H1 (cell line): ENCODE measurements around the gene KCNK4. TPM values are rescaled to one million over a fixed set of nuclear protein-coding genes. Genes with fewer than 3 reads are reported as not detected.

Experiments
- CTCF ChIA-PET: fragments of 300-600 bp; sonication (Branson Sonifier 250); formaldehyde crosslinking; loops from one replicate; lab custom pipeline; 2021; ENCODE audit not compliant: partially characterized antibody; lab: Charles Lee
- POLR2A ChIA-PET: fragments of 300-600 bp; sonication (Branson Sonifier 250); formaldehyde crosslinking; loops from one replicate; lab custom pipeline; 2021; ENCODE audit warnings: inconsistent platforms; ENCODE audit not compliant: partially characterized antibody; lab: Charles Lee
- DNase-seq, 2 experiments: peaks; one replicate each; pipeline versions ENCODE4 v3.0.0 to v3.0.0-alpha.2; 2010 to 2022; ENCODE audit warnings: low spot score in 2 of 2, low read depth in 1 of 2, mixed read lengths in 1 of 2
- FAIRE-seq: peaks from 2 replicates; lab custom pipeline; 2011; peaks lifted over from hg19 to GRCh38; lab: Jason Lieb, UNC
- H2AFZ ChIP-seq: 2 replicates; pipeline ENCODE4 v1.8.1; 2012; ENCODE audit warnings: low read length, inconsistent platforms
- H2AK5ac ChIP-seq: 2 replicates; pipeline ENCODE4 v1.6.1; 2013; ENCODE audit warnings: low read depth, low read length
- H2BK120ac ChIP-seq: replicated peaks from 2 replicates; pipeline ENCODE3; 2013; ENCODE audit warnings: low read depth, low read length, inconsistent platforms
- H2BK12ac ChIP-seq: 2 replicates; pipeline ENCODE4 v1.6.1; 2013; ENCODE audit warnings: low read depth, low read length
- H2BK15ac ChIP-seq: 2 replicates; pipeline ENCODE4 v1.6.1; 2013; ENCODE audit warnings: low read length
- H2BK20ac ChIP-seq: 2 replicates; pipeline ENCODE4 v1.6.1; 2013; ENCODE audit warnings: low read length
- H2BK5ac ChIP-seq: 2 replicates; pipeline ENCODE4 v1.6.1; 2013; ENCODE audit warnings: low read depth, low read length
- H3K14ac ChIP-seq: 2 replicates; pipeline ENCODE4 v1.6.1; 2013; ENCODE audit warnings: inconsistent platforms; ENCODE audit not compliant: insufficient read length
- H3K18ac ChIP-seq: 2 replicates; pipeline ENCODE4 v1.6.1; 2013; ENCODE audit warnings: low read length; ENCODE audit errors: extremely low read depth
- H3K23ac ChIP-seq: 2 replicates; pipeline ENCODE4 v1.6.1; 2013; ENCODE audit warnings: inconsistent platforms; ENCODE audit not compliant: insufficient read length
- H3K23me2 ChIP-seq: 2 replicates; pipeline ENCODE4 v1.6.1; 2013; ENCODE audit warnings: low read depth, low read length
- H3K27ac ChIP-seq: 2 replicates; pipeline ENCODE4 v1.6.1; 2011; ENCODE audit warnings: low read depth, low read length, inconsistent platforms
- H3K27me3 ChIP-seq, 4 experiments: replicated peaks in 1 of 4; 1 replicate in 1 of 4; 2 replicates in 3 of 4; pipeline versions ENCODE4 v1.6.1 to v1.8.1; 2011 to 2013; ENCODE audit warnings: low read length in 3 of 4, mild to moderate bottlenecking in 3 of 4, inconsistent platforms in 2 of 4, mixed read lengths in 2 of 4, moderate library complexity in 1 of 4; ENCODE audit not compliant: control insufficient read depth in 3 of 4, insufficient read depth in 3 of 4; ENCODE audit errors: extremely low read depth in 1 of 4
- H3K36me3 ChIP-seq, 4 experiments: 2 replicates each; pipeline versions ENCODE4 v1.6.1 to v1.8.1; 2011 to 2013; ENCODE audit warnings: mild to moderate bottlenecking in 4 of 4, low read length in 3 of 4, moderate library complexity in 2 of 4, control low read depth in 1 of 4, inconsistent platforms in 1 of 4; ENCODE audit not compliant: insufficient read depth in 4 of 4, control insufficient read depth in 2 of 4
- H3K4ac ChIP-seq: replicated peaks from 2 replicates; pipeline ENCODE3; 2013; ENCODE audit warnings: low read length, low read depth, mixed read lengths, inconsistent platforms; ENCODE audit not compliant: insufficient read length
- H3K4me1 ChIP-seq, 4 experiments: replicated peaks in 1 of 4; 1 replicate in 1 of 4; 2 replicates in 3 of 4; pipeline versions ENCODE4 v1.6.1 to v1.8.1; 2011 to 2013; ENCODE audit warnings: low read length in 3 of 4, inconsistent platforms in 2 of 4, mixed read lengths in 1 of 4; ENCODE audit not compliant: insufficient read depth in 4 of 4, control insufficient read depth in 3 of 4
- H3K4me2 ChIP-seq, 2 experiments: 2 replicates each; pipeline versions ENCODE4 v1.6.1 to v1.8.1; 2011 to 2013; ENCODE audit warnings: low read depth in 2 of 2, low read length in 2 of 2, control low read depth in 1 of 2, inconsistent platforms in 1 of 2, mild to moderate bottlenecking in 1 of 2; ENCODE audit not compliant: insufficient read depth in 1 of 2
- H3K4me3 ChIP-seq, 4 experiments: fragments of 200-600, 300-600 bp in 1 of 4; sonication (generic), shearing (Covaris generic), sonication (Bioruptor Twin) in 1 of 4; 2 replicates each; pipeline versions ENCODE4 v1.5.1 to v1.8.1; 2011 to 2016; ENCODE audit warnings: low read length in 4 of 4, low read depth in 3 of 4, control low read depth in 2 of 4, inconsistent platforms in 2 of 4, mild to moderate bottlenecking in 2 of 4, mixed read lengths in 1 of 4, moderate library complexity in 1 of 4; ENCODE audit not compliant: insufficient read depth in 2 of 4; ENCODE audit errors: extremely low read depth in 1 of 4
- H3K56ac ChIP-seq: replicated peaks from 2 replicates; pipeline ENCODE3; 2013; ENCODE audit warnings: low read depth, mild to moderate bottlenecking, mixed read lengths, low read length, inconsistent platforms; ENCODE audit not compliant: insufficient read length
- H3K79me1 ChIP-seq: 2 replicates; pipeline ENCODE4 v1.6.1; 2013; ENCODE audit warnings: low read depth, low read length, control low read depth
- H3K79me2 ChIP-seq, 2 experiments: 2 replicates each; pipeline versions ENCODE4 v1.6.1 to v1.8.1; 2012 to 2013; ENCODE audit warnings: low read length in 2 of 2, mild to moderate bottlenecking in 2 of 2, inconsistent platforms in 1 of 2; ENCODE audit not compliant: insufficient read depth in 2 of 2, control insufficient read depth in 1 of 2
- H3K9ac ChIP-seq, 4 experiments: replicated peaks in 1 of 4; 1 replicate in 1 of 4; 2 replicates in 3 of 4; pipeline versions ENCODE4 v1.6.1 to v1.8.1; 2011 to 2013; ENCODE audit warnings: low read depth in 3 of 4, low read length in 3 of 4, control low read depth in 2 of 4, mild to moderate bottlenecking in 2 of 4, moderate library complexity in 2 of 4, inconsistent platforms in 1 of 4; ENCODE audit errors: extremely low read depth in 1 of 4
- H3K9me3 ChIP-seq, 2 experiments: 2 replicates each; pipeline versions ENCODE4 v1.6.1 to v1.8.1; 2012 to 2013; ENCODE audit warnings: mild to moderate bottlenecking in 2 of 2, moderate library complexity in 2 of 2, control low read depth in 1 of 2, inconsistent platforms in 1 of 2, low read depth in 1 of 2, low read length in 1 of 2, mixed read lengths in 1 of 2; ENCODE audit not compliant: insufficient read depth in 2 of 2
- H4K20me1 ChIP-seq, 2 experiments: replicated peaks in 1 of 2; 2 replicates each; pipeline versions ENCODE3 to v1.8.1; 2011 to 2013; ENCODE audit warnings: inconsistent platforms in 2 of 2, low read length in 2 of 2, mild to moderate bottlenecking in 1 of 2; ENCODE audit not compliant: insufficient read depth in 2 of 2, control insufficient read depth in 1 of 2
- H4K5ac ChIP-seq: 2 replicates; pipeline ENCODE4 v1.6.1; 2013; ENCODE audit warnings: low read length, low read depth, mixed read lengths, inconsistent platforms; ENCODE audit not compliant: insufficient read length
- H4K8ac ChIP-seq: 2 replicates; pipeline ENCODE4 v1.8.0; 2013; ENCODE audit warnings: mild to moderate bottlenecking, moderate library complexity, low read length, inconsistent platforms; ENCODE audit not compliant: insufficient read depth; ENCODE audit errors: extremely low read depth
- H4K91ac ChIP-seq: replicated peaks from 2 replicates; pipeline ENCODE3; 2013; ENCODE audit warnings: low read length, mixed read lengths, inconsistent platforms; ENCODE audit not compliant: insufficient read length
- EGR1 ChIP-seq: IDR thresholded peaks from 2 replicates; pipeline ENCODE4 v1.6.1; 2011; ENCODE audit warnings: low read depth, low read length, borderline replicate concordance
- FOSL1 ChIP-seq: IDR thresholded peaks from 2 replicates; pipeline ENCODE4 v1.6.1; 2011; ENCODE audit warnings: mild to moderate bottlenecking, low read depth, low read length, moderate library complexity; ENCODE audit not compliant: insufficient read depth
- RBBP5 ChIP-seq: IDR thresholded peaks from 2 replicates; pipeline ENCODE4 v1.7.1; 2012; ENCODE audit warnings: low read depth, mild to moderate bottlenecking, inconsistent platforms, low read length, moderate library complexity, borderline replicate concordance
- SAP30 ChIP-seq: fragments of 300-600 bp; sonication (generic); IDR thresholded peaks from 2 replicates; pipeline ENCODE4 v1.7.1; 2012; ENCODE audit warnings: low read length, moderate library complexity, mild to moderate bottlenecking, inconsistent platforms; ENCODE audit not compliant: insufficient read depth, insufficient replicate concordance
- SIN3A ChIP-seq, 2 experiments: IDR thresholded peaks in 1 of 2; conservative IDR thresholded peaks in 1 of 2; 2 replicates each; pipeline ENCODE4 v1.6.1; 2011 to 2012; ENCODE audit warnings: low read length in 2 of 2, improper control_type of control experiment in 1 of 2, low read depth in 1 of 2, mild to moderate bottlenecking in 1 of 2
- SP1 ChIP-seq: IDR thresholded peaks from 2 replicates; pipeline ENCODE4 v1.6.1; 2011; ENCODE audit warnings: low read depth, low read length
- SP4 ChIP-seq: IDR thresholded peaks from 2 replicates; pipeline ENCODE4 v1.6.1; 2012; ENCODE audit warnings: low read length, inconsistent platforms
- TBP ChIP-seq: IDR thresholded peaks from 2 replicates; pipeline ENCODE4 v1.6.1; 2011; ENCODE audit warnings: low read depth, low read length, improper control_type of control experiment
- USF2 ChIP-seq: IDR thresholded peaks from 2 replicates; pipeline ENCODE4 v1.6.1; 2011; ENCODE audit warnings: low read length, improper control_type of control experiment
- WGBS, 2 experiments: shearing (Covaris generic) in 1 of 2; methylation state at CpG; one replicate each; pipeline versions ENCODE4 v1.1.6 to v1.1.7; 2013 to 2015; ENCODE audit warnings: low lambda C conversion rate in 2 of 2, mixed read lengths in 2 of 2, inconsistent platforms in 1 of 2, low coverage in 1 of 2, missing lambda C conversion rate in 1 of 2; ENCODE audit not compliant: insufficient replicate concordance in 2 of 2, insufficient coverage in 1 of 2, insufficient read length in 1 of 2; ENCODE audit errors: extremely low coverage in 1 of 2, missing lambda C conversion rate in 1 of 2; 5-methylcytosine and 5-hydroxymethylcytosine counted together
- polyA plus RNA-seq, 7 experiments: library from polyadenylated mRNA; depleted of rRNA in 3 of 7; stranded (reverse) in 5 of 7; unstranded in 2 of 7; fragments of >200 nt in 5 of 7; fragments of 200-250 nt in 2 of 7; gene quantifications; 1 replicate in 5 of 7; 2 replicates in 1 of 7; 4 replicates in 1 of 7; pipeline versions ENCODE4 v1.2.1 to v1.2.3, GENCODE V29; 2011 to 2013; ENCODE audit warnings: missing spikeins in 2 of 7, mixed read lengths in 2 of 7
- total RNA-seq: library from RNA; stranded (reverse); fragmentation: NEBNext Ultra II Directional; extraction: Animal tissue kit (Norgen Biotek cat#: 25700); gene quantifications from 2 replicates; pipeline ENCODE4 v1.2.1, GENCODE V29; 2021

KCNK4 gene
- total and polyA plus RNA-seq, 2 of the 8 experiments (the other 6 are each of a cell fraction or from before 2014, with no cell fraction given) = 0.19 TPM; not detected in 1

- H2BK20ac ChIP-seq = no peak within 1 kb of the TSS
- ChIA-PET CTCF (interaction anchor here (1.5 to 11.4 kb wide), 5 partner anchors 11 to 56 kb away, joined by 4 to 134 read pairs (median 10); partner anchors contain the start of genes CATSPERZ and ESRRA), POLR2A (interaction anchor here (0.6 to 9.5 kb wide), 13 partner anchors 10 to 78 kb away, joined by 3 to 79 read pairs (median 5); partner anchors contain the start of genes CATSPERZ, ESRRA, FERMT3 and PPP1R14B)
- H3K4ac ChIP-seq = peak within 1 kb of the TSS; percentile 13
- H3K23ac ChIP-seq = no peak within 1 kb of the TSS
- no peak for FAIRE-seq
- peak within 1 kb of the TSS; percentile 59 to 96 for H3K4me2 ChIP-seq
- no peaks in the 10 kb centered on the region for H3K36me3 ChIP-seq
- H4K8ac ChIP-seq = peak within 1 kb of the TSS; percentile 81
- H3K23me2 ChIP-seq = peaks cover 10% of the 10 kb centered on the region; the same call in 1 of the 2 replicates
- H2BK12ac ChIP-seq = no peak within 1 kb of the TSS
- H3K79me1 ChIP-seq = no peaks in the 10 kb centered on the region
- H2BK5ac ChIP-seq = no peak within 1 kb of the TSS
- H3K27me3 ChIP-seq = peaks cover 2 to 12% (median 11%) of the 10 kb centered on the region in 4 experiments; a peak in 6 of 7 replicates
- H2AK5ac ChIP-seq = no peak within 1 kb of the TSS
- H4K20me1 ChIP-seq = peaks cover 0 to 6% of the 10 kb centered on the region in 2 experiments
- H3K4me1 ChIP-seq = peaks cover 0 to 8% (median 4%) of the 10 kb centered on the region in 4 experiments; a peak in 4 of 7 replicates
- H2BK15ac ChIP-seq = no peak within 1 kb of the TSS; the same call in 1 of the 2 replicates
- H3K56ac ChIP-seq = peak within 1 kb of the TSS; percentile 17
- peak within 1 kb of the TSS; percentile 9 for H4K91ac ChIP-seq
- no peak within 1 kb of the TSS for H3K27ac ChIP-seq
- peak within 1 kb of the TSS; percentile 49 to 70 (median 69) for H3K4me3 ChIP-seq
- H2AFZ ChIP-seq = no peak within 1 kb of the TSS
- WGBS, 2 experiments = 1% methylated on average over 55 of the region's 102 CpGs; no CpG with 5 or more reads in 1 of the 2 experiments
- no peak within 1 kb of the TSS for H4K5ac ChIP-seq
- no peak within 1 kb of the TSS for H2BK120ac ChIP-seq
- DNase-seq = peak in 1 of 2 experiments; percentile 98
- H3K18ac ChIP-seq = peak within 1 kb of the TSS; percentile 48
- no peaks in the 10 kb centered on the region for H3K9me3 ChIP-seq
- H3K79me2 ChIP-seq = no peaks in the 10 kb centered on the region
- H3K14ac ChIP-seq = no peak within 1 kb of the TSS
- peak within 1 kb of the TSS in 3 of 4 experiments; percentile 6 to 32 (median 20); a peak in 3 of 7 replicates for H3K9ac ChIP-seq
- TF ChIP-seq RBBP5 (peak; percentile 36; the same call in 1 of the 2 replicates), SIN3A (conservative IDR thresholded peaks at IDR 0.05 in 1 of 2, IDR thresholded peaks at IDR 0.05 in 1 of 2; ENCODE audit: low read depth in 1 of 2, low read length in 2 of 2) (peak; percentile 68 to 76; a peak in 1 of 4 replicates), SP1 (no peak), SAP30 (peak; percentile 47), FOSL1 (peak; percentile 99), USF2 (no peak), TBP (no peak), SP4 (peak; percentile 97), EGR1 (0 out of 2 replicates have a peak, but pooled peaks have one; percentile 9)
Measured at GRCh38 chr11:64284962-64285884, 5.9 kb upstream of the KCNK4 start, which contains the start of gene GPR137. Gene GPR137, plus strand, starts transcription at chr11:64285848. Its CDS starts 677 bp downstream, at chr11:64286525.
